Thyroid gland (tissue), 4 donors: ENCODE data around the gene CST11. TPM values are rescaled to one million over a fixed set of nuclear protein-coding genes. Genes with fewer than 3 reads are reported as not detected.

ENCODE experiments used
- DNase-seq, 2 donors: peaks; one replicate each; pipeline ENCODE4 v3.0.0-alpha.2; 2019
- H3K27ac ChIP-seq, 3 donors: fragments of 200-600 bp; sonication (generic); 1 replicate in 2 of 3; 2 replicates in 1 of 3; pipeline ENCODE4 v1.5.1; 2016 to 2019; ENCODE audit warnings: mild to moderate bottlenecking in 1 of 3, moderate library complexity in 1 of 3
- H3K27me3 ChIP-seq: fragments of 200-600 bp; sonication (generic); one replicate; pipeline ENCODE4 v1.5.1; 2019
- H3K36me3 ChIP-seq, 2 donors: fragments of 200-600 bp; sonication (generic); one replicate each; pipeline ENCODE4 v1.5.1; 2016 to 2019
- H3K4me1 ChIP-seq, 2 donors: fragments of 200-600 bp; sonication (generic); one replicate each; pipeline ENCODE4 v1.5.1; 2017 to 2019
- H3K4me3 ChIP-seq, 3 donors: fragments of 200-600 bp; sonication (generic); replicated peaks in 1 of 3; 1 replicate in 2 of 3; 2 replicates in 1 of 3; pipeline ENCODE4 v1.5.1; 2016; ENCODE audit warnings: mild to moderate bottlenecking in 1 of 3
- H3K9me3 ChIP-seq: fragments of 200-600 bp; sonication (generic); one replicate; pipeline ENCODE4 v1.5.1; 2017
- CTCF ChIP-seq, 6 experiments: fragments of 200-600 bp in 3 of 6; fragments of 450-650 bp in 3 of 6; sonication (generic) in 3 of 6; IDR thresholded peaks; one replicate each; pipeline ENCODE4 v1.5.1; 2016 to 2019; ENCODE audit warnings: antibody characterized with exemption in 6 of 6, mild to moderate bottlenecking in 2 of 6, inconsistent platforms in 1 of 6, moderate library complexity in 1 of 6
- POLR2A ChIP-seq, 2 donors: fragments of 450-650 bp; IDR thresholded peaks; one replicate each; pipeline ENCODE4 v1.6.1; 2017; ENCODE audit warnings: antibody characterized with exemption in 2 of 2, mild to moderate bottlenecking in 2 of 2, moderate library complexity in 1 of 2
- WGBS, 2 donors: methylation state at CpG; one replicate each; pipeline ENCODE4 v1.1.5; 2017; 5-methylcytosine and 5-hydroxymethylcytosine counted together
- intact Hi-C: fragments of 100-400 bp; cut with DNase I; formaldehyde crosslinking; loops from one replicate; pipeline ENCODE4 v1.15.1; 2023
- total RNA-seq, 4 donors: library from RNA; depleted of rRNA; stranded (reverse); fragments of >200 nt; gene quantifications; one replicate each; pipeline ENCODE4 v1.2.3, GENCODE V29; 2016

Gene CST11
- total RNA-seq, 4 donors from 2014 or later, result not detected

- TF ChIP-seq CTCF (IDR thresholded peaks at IDR 0.05) (no peak), POLR2A (IDR thresholded peaks at IDR 0.05) (no peak)
- intact Hi-C loops, result no loop called here
- no peaks in the 10 kb centered on the region for H3K9me3 ChIP-seq
- 98% methylated on average over 1 of the region's 1 CpG for WGBS, 2 donors
- no peaks in the 10 kb centered on the region for H3K36me3 ChIP-seq
- no peak overlapping the region for H3K4me3 ChIP-seq
- H3K4me1 ChIP-seq, result no peaks in the 10 kb centered on the region
- no peaks in the 10 kb centered on the region for H3K27me3 ChIP-seq
- no peak for DNase-seq
- H3K27ac ChIP-seq, result no peak overlapping the region
Observed at GRCh38 chr20:23461180-23461579, 8.5 kb upstream of the CST11 start.

GRCh38 chr20:23459461-23460150 lies 6.9 kb upstream of the CST11 start:
- intact Hi-C loops, result no loop called here
- Histone ChIP-seq H3K4me1 (no peaks in the 10 kb centered on the region), H3K27ac (no peak overlapping the region), H3K4me3 (no peak overlapping the region), H3K9me3 (no peaks in the 10 kb centered on the region), H3K27me3 (no peaks in the 10 kb centered on the region), H3K36me3 (no peaks in the 10 kb centered on the region)
- DNase-seq, result no peak
- TF ChIP-seq CTCF (IDR thresholded peaks at IDR 0.05), result no peak
- TF ChIP-seq POLR2A (IDR thresholded peaks at IDR 0.05), result no peak
- 82 to 90% methylated on average over 3 of the region's 3 CpGs for WGBS, 2 donors

- H3K9me3 ChIP-seq, result no peaks in the 10 kb centered on the region
- 87 to 90% methylated on average over 7 of the region's 7 CpGs for WGBS, 2 donors
- no peaks in the 10 kb centered on the region for H3K4me1 ChIP-seq
- DNase-seq, result no peak
- no peak overlapping the region for H3K27ac ChIP-seq
- intact Hi-C loops, result no loop called here
- no peak overlapping the region for H3K4me3 ChIP-seq
- H3K36me3 ChIP-seq, result no peaks in the 10 kb centered on the region
- no peaks in the 10 kb centered on the region for H3K27me3 ChIP-seq
- TF ChIP-seq CTCF (IDR thresholded peaks at IDR 0.05) (no peak), POLR2A (IDR thresholded peaks at IDR 0.05) (no peak)
Observed at GRCh38 chr20:23456873-23457272, 4.2 kb upstream of the CST11 start.

GRCh38 chr20:23456409-23456808 lies 3.7 kb upstream of the CST11 start:
- H3K4me1 ChIP-seq, result no peaks in the 10 kb centered on the region
- no peaks in the 10 kb centered on the region for H3K9me3 ChIP-seq
- no peaks in the 10 kb centered on the region for H3K27me3 ChIP-seq
- WGBS, 2 donors, result 56 to 65% methylated on average over 3 of the region's 3 CpGs
- DNase-seq, result no peak
- H3K27ac ChIP-seq, result no peak overlapping the region
- no peak overlapping the region for H3K4me3 ChIP-seq
- intact Hi-C loops, result no loop called here
- H3K36me3 ChIP-seq, result no peaks in the 10 kb centered on the region
- no peak for TF ChIP-seq CTCF (IDR thresholded peaks at IDR 0.05)
- TF ChIP-seq POLR2A (IDR thresholded peaks at IDR 0.05), result no peak

- no peaks in the 10 kb centered on the region for H3K9me3 ChIP-seq
- intact Hi-C loops, result no loop called here
- no peak for DNase-seq
- no peak overlapping the region for H3K4me3 ChIP-seq
- H3K36me3 ChIP-seq, result no peaks in the 10 kb centered on the region
- no peak for TF ChIP-seq POLR2A (IDR thresholded peaks at IDR 0.05)
- H3K27me3 ChIP-seq, result no peaks in the 10 kb centered on the region
- H3K4me1 ChIP-seq, result no peaks in the 10 kb centered on the region
- 88% methylated on average over 7 of the region's 7 CpGs for WGBS, 2 donors
- H3K27ac ChIP-seq, result no peak overlapping the region
Observed at GRCh38 chr20:23455639-23456038, 3.0 kb upstream of the CST11 start.
